HepG2 (cell line): ENCODE data around the gene FIBCD1. TPM values are rescaled to one million over a fixed set of nuclear protein-coding genes. Genes with fewer than 3 reads are reported as not detected.

ENCODE experiments used
- ATAC-seq: fragments of 200-7000 bp; cut with Tn5 transposase; 3 replicates; pipeline ENCODE4 v1.9.1; 2020; ENCODE audit warnings: mild to moderate bottlenecking, moderate library complexity
- BruUV-seq: library from RNA; stranded (reverse); fragments of 400-500 nt; replicated peaks from 2 replicates; lab custom pipeline; 2021; lab: Mats Ljungman, UMichigan
- CTCF ChIA-PET: fragments of 300-600 bp; formaldehyde crosslinking; extraction: SDS; loops from one replicate; lab custom pipeline; 2021; ENCODE audit warnings: low total read pairs, inconsistent platforms, low intra/inter-chr PET ratio; lab: Yijun Ruan, JAX
- POLR2A ChIA-PET: fragments of 350-600 bp; sonication (Branson Sonifier 250); formaldehyde crosslinking; loops from one replicate; lab custom pipeline; 2020; ENCODE audit warnings: antibody characterized with exemption, inconsistent platforms; lab: Yijun Ruan, JAX
- DNase-seq: peaks from one replicate; pipeline ENCODE4 v3.0.0-alpha.2; 2015; ENCODE audit warnings: low spot score
- FAIRE-seq: peaks from 3 replicates; lab custom pipeline; 2011; peaks lifted over from hg19 to GRCh38; lab: Jason Lieb, UNC
- H2AFZ ChIP-seq: one replicate; pipeline ENCODE4 v1.6.1; 2011; ENCODE audit warnings: low read length, inconsistent platforms
- H3K27ac ChIP-seq: fragments of 300-600 bp; 3 replicates; pipeline ENCODE4 v1.8.0; 2011; ENCODE audit warnings: mixed run types, mild to moderate bottlenecking, mixed read lengths, low read length, inconsistent platforms; ENCODE audit not compliant: insufficient read depth; ENCODE audit errors: extremely low read length
- H3K27me3 ChIP-seq, 2 experiments: fragments of 200-600 bp in 1 of 2; 2 replicates in 1 of 2; 3 replicates in 1 of 2; pipeline versions ENCODE4 v1.6.0 to v1.8.0; 2011; ENCODE audit warnings: low read length in 2 of 2, mild to moderate bottlenecking in 2 of 2, moderate library complexity in 2 of 2, inconsistent platforms in 1 of 2; ENCODE audit not compliant: insufficient read depth in 2 of 2, control insufficient read depth in 1 of 2
- H3K36me3 ChIP-seq, 2 experiments: fragments of 200-600 bp in 1 of 2; replicated peaks in 1 of 2; 2 replicates in 1 of 2; 3 replicates in 1 of 2; pipeline versions ENCODE4 v1.5.1 to v1.8.0; 2011; ENCODE audit warnings: low read length in 2 of 2, inconsistent platforms in 1 of 2; ENCODE audit not compliant: insufficient read depth in 2 of 2, control insufficient read depth in 1 of 2
- H3K4me1 ChIP-seq: 2 replicates; pipeline ENCODE4 v1.5.1; 2012; ENCODE audit warnings: low read length, inconsistent platforms; ENCODE audit not compliant: insufficient read depth
- H3K4me2 ChIP-seq: 2 replicates; pipeline ENCODE4 v1.6.0; 2011; ENCODE audit warnings: low read depth, low read length, inconsistent platforms
- H3K4me3 ChIP-seq, 3 experiments: fragments of 200-600 bp in 1 of 3; sonication (generic), shearing (Covaris generic) in 1 of 3; replicated peaks in 1 of 3; 2 replicates each; pipeline ENCODE4 v1.5.1; 2011 to 2016; ENCODE audit warnings: low read length in 3 of 3, inconsistent platforms in 2 of 3, low read depth in 2 of 3, mild to moderate bottlenecking in 2 of 3, control low read depth in 1 of 3, mixed read lengths in 1 of 3; ENCODE audit not compliant: insufficient read depth in 1 of 3
- H3K79me2 ChIP-seq: one replicate; pipeline ENCODE4 v1.6.1; 2011; ENCODE audit warnings: low read length, inconsistent platforms; ENCODE audit not compliant: insufficient read depth
- H3K9ac ChIP-seq: 2 replicates; pipeline ENCODE4 v1.6.0; 2011; ENCODE audit warnings: mild to moderate bottlenecking, low read depth, low read length, inconsistent platforms; ENCODE audit not compliant: insufficient read depth
- H3K9me3 ChIP-seq: 2 replicates; pipeline ENCODE4 v1.5.1; 2012; ENCODE audit warnings: mild to moderate bottlenecking, low read length
- H4K20me1 ChIP-seq: 2 replicates; pipeline ENCODE4 v1.6.0; 2011; ENCODE audit warnings: inconsistent platforms, mild to moderate bottlenecking, low read length, moderate library complexity; ENCODE audit not compliant: insufficient read depth
- DBP ChIP-seq: sonication (generic); formaldehyde crosslinking; IDR thresholded peaks from 2 replicates; pipeline ENCODE4 v1.4.0; 2020; ENCODE audit warnings: missing genetic modification reagents; ENCODE audit errors: not compliant biosample characterization
- GMEB2 ChIP-seq: IDR thresholded peaks from 2 replicates; pipeline ENCODE4 v1.6.1; 2016; ENCODE audit warnings: missing biosample characterization, missing genetic modification reagents, low read depth
- JDP2 ChIP-seq: sonication (generic); formaldehyde crosslinking; IDR thresholded peaks from 2 replicates; pipeline ENCODE4 v1.8.1; 2022; ENCODE audit warnings: missing genetic modification reagents, borderline replicate concordance
- KLF13 ChIP-seq: sonication (generic); formaldehyde crosslinking; IDR thresholded peaks from 2 replicates; pipeline ENCODE4 v1.4.0; 2020; ENCODE audit warnings: mild to moderate bottlenecking, missing genetic modification reagents
- NBN ChIP-seq: fragments of 450-650 bp; conservative IDR thresholded peaks from 2 replicates; pipeline ENCODE4 v1.6.1; 2017
- NCOA5 ChIP-seq: sonication (generic); formaldehyde crosslinking; IDR thresholded peaks from 2 replicates; pipeline ENCODE4 v1.4.0; 2020; ENCODE audit warnings: missing genetic modification reagents
- ONECUT2 ChIP-seq: sonication (generic); formaldehyde crosslinking; IDR thresholded peaks from 2 replicates; pipeline ENCODE4 v1.4.0; 2020; ENCODE audit warnings: missing genetic modification reagents
- RBFOX2 ChIP-seq: fragments of 200-400 bp; formaldehyde crosslinking; IDR thresholded peaks from 2 replicates; pipeline ENCODE4 v1.6.1; 2017; ENCODE audit warnings: low read depth, mild to moderate bottlenecking, low read length
- SMAD1 ChIP-seq: sonication (generic); formaldehyde crosslinking; IDR thresholded peaks from 2 replicates; pipeline ENCODE4 v1.4.0; 2020; ENCODE audit warnings: missing genetic modification reagents, low read depth, mild to moderate bottlenecking, borderline replicate concordance
- ZNF3 ChIP-seq: IDR thresholded peaks from 2 replicates; pipeline ENCODE4 v1.7.0; 2017; ENCODE audit warnings: inconsistent platforms
- ZNF350 ChIP-seq: sonication (generic); formaldehyde crosslinking; IDR thresholded peaks from 2 replicates; pipeline ENCODE4 v1.4.0; 2020; ENCODE audit warnings: mild to moderate bottlenecking, low read depth, missing genetic modification reagents, borderline replicate concordance
- ZNF816 ChIP-seq: sonication (generic); formaldehyde crosslinking; IDR thresholded peaks from 2 replicates; pipeline ENCODE4 v1.8.0; 2022; ENCODE audit warnings: missing genetic modification reagents, mild to moderate bottlenecking, borderline replicate concordance
- WGBS: methylation state at CpG from one replicate; pipeline ENCODE4 v1.1.6; 2017; ENCODE audit warnings: low lambda C conversion rate; 5-methylcytosine and 5-hydroxymethylcytosine counted together
- in situ Hi-C: cut with HindIII; loops from 2 replicates; pipeline ENCODE4 v1.10.0; 2017; ENCODE audit warnings: low pct_unique_long_range_greater_than_20kb; ENCODE audit not compliant: extremely low pct_ligation_motif_present
- intact Hi-C: fragments of 100-400 bp; cut with micrococcal nuclease; formaldehyde crosslinking; loops from one replicate; pipeline ENCODE4 v1.10.0; 2022; ENCODE audit not compliant: unreplicated experiment
- polyA plus RNA-seq, 8 experiments: library from polyadenylated mRNA; depleted of rRNA in 3 of 8; stranded (reverse) in 7 of 8; unstranded in 1 of 8; fragments of >200 nt; fragmentation: Illumina TruSeq in 4 of 8; extraction: Trizol in 4 of 8; gene quantifications; 2 replicates each; pipeline versions ENCODE4 v1.2.1 to v1.2.3, GENCODE V29; 2011 to 2016; ENCODE audit warnings: low read depth in 4 of 8, missing spikeins in 1 of 8, mixed read lengths in 1 of 8; ENCODE audit not compliant: insufficient read depth in 1 of 8
- total RNA-seq, 5 experiments: library from RNA; depleted of rRNA; stranded (reverse); fragments of >200 nt; fragmentation: Illumina TruSeq; extraction: Trizol; gene quantifications; 2 replicates each; pipeline ENCODE4 v1.2.3, GENCODE V29; 2016; ENCODE audit warnings: low read depth in 1 of 5
- TF ChIP-seq, protein P1 (sequence below): sonication (generic); formaldehyde crosslinking; IDR thresholded peaks from 2 replicates; pipeline ENCODE4 v1.4.0; 2020; ENCODE audit warnings: missing genetic modification reagents

FIBCD1 gene
- total and polyA plus RNA-seq, 2 of the 13 experiments (the other 11 are each of a cell fraction or from before 2014, with no cell fraction given), result 0.55 to 0.89 TPM

DNA sequence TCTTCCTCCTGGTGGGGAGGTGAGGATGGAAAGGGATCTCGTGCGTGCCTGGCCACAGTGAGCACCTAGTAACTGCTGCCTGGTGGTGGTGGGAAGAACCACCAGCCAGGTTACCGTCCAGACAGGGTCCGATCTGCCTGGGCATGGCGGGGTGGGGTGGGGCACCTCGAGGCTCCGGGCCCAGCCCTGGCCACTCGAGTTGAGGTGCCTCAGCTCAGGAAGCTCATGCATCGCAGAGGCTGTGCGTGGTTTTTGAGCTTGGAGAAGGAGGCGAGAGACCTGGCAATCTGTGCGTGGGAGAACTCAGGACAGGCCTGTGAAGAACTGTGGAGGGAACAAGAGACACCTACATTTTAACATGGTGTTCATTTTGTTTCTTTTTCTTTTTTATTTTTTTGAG, 31.0 kb upstream of the FIBCD1 start:
- POLR2A ChIA-PET, result no interaction called here
- H3K4me2 ChIP-seq, result no peak overlapping the region
- CTCF ChIA-PET, result no interaction called here
- no peak for TF ChIP-seq SMAD1 (CRISPR knock-in tag)
- no peak for TF ChIP-seq ONECUT2 (CRISPR knock-in tag)
- no peak for TF ChIP-seq DBP (CRISPR knock-in tag)
- TF ChIP-seq NBN, result no peak
- no peak for TF ChIP-seq RBFOX2
- no peak for TF ChIP-seq KLF13
- TF ChIP-seq JDP2 (CRISPR knock-in tag), result no peak
- TF ChIP-seq ZNF816 (CRISPR knock-in tag), result no peak
- TF ChIP-seq ZNF3 (CRISPR knock-in tag), result no peak
- TF ChIP-seq GMEB2 (CRISPR knock-in tag), result no peak
- TF ChIP-seq NCOA5 (CRISPR knock-in tag), result no peak
- TF ChIP-seq, protein P1, sequence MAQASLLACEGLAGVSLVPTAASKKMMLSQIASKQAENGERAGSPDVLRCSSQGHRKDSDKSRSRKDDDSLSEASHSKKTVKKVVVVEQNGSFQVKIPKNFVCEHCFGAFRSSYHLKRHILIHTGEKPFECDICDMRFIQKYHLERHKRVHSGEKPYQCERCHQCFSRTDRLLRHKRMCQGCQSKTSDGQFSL (CRISPR knock-in tag), result no peak
- no peak for TF ChIP-seq ZNF350 (CRISPR knock-in tag)
- DNase-seq (no peak), ATAC-seq (no peak), FAIRE-seq (no peak)
- no peaks in the 10 kb centered on the region for H3K36me3 ChIP-seq
- H3K4me3 ChIP-seq, result no peak overlapping the region
- WGBS, result 34% methylated on average over 10 of the region's 12 CpGs
- H3K9me3 ChIP-seq, result no peaks in the 10 kb centered on the region
- H2AFZ ChIP-seq, result no peak overlapping the region
- H3K27me3 ChIP-seq, result peaks cover 18 to 78% of the 10 kb centered on the region in 2 experiments
- H3K27ac ChIP-seq, result no peak overlapping the region
- H3K79me2 ChIP-seq, result no peaks in the 10 kb centered on the region
- H3K4me1 ChIP-seq, result no peaks in the 10 kb centered on the region
- BruUV-seq, result no TSS peak
- intact Hi-C loops (no loop called here), in situ Hi-C loops (no loop called here)
- no peak overlapping the region for H3K9ac ChIP-seq
- no peaks in the 10 kb centered on the region for H4K20me1 ChIP-seq
